HepG2 (cell line): ENCODE data around the gene CDC40. TPM values are rescaled to one million over a fixed set of nuclear protein-coding genes. Genes with fewer than 3 reads are reported as not detected.

Experiments
- CREM ChIP-seq, 2 experiments: sonication (generic) in 1 of 2; formaldehyde crosslinking in 1 of 2; IDR thresholded peaks; 2 replicates each; pipeline versions ENCODE4 v1.4.0 to v1.6.1; 2016 to 2020; ENCODE audit warnings: antibody characterized with exemption in 1 of 2, mild to moderate bottlenecking in 1 of 2, missing genetic modification reagents in 1 of 2
- ELF1 ChIP-seq: sonication (generic); formaldehyde crosslinking; IDR thresholded peaks from 2 replicates; pipeline ENCODE4 v1.4.0; 2020; ENCODE audit warnings: missing genetic modification reagents
- IKZF5 ChIP-seq: IDR thresholded peaks from 2 replicates; pipeline ENCODE4 v1.6.1; 2018; ENCODE audit warnings: missing genetic modification reagents, mild to moderate bottlenecking, missing compliant biosample characterization
- JDP2 ChIP-seq: sonication (generic); formaldehyde crosslinking; IDR thresholded peaks from 2 replicates; pipeline ENCODE4 v1.8.1; 2022; ENCODE audit warnings: missing genetic modification reagents, borderline replicate concordance
- NFE2 ChIP-seq: sonication (generic); formaldehyde crosslinking; IDR thresholded peaks from 2 replicates; pipeline ENCODE4 v1.4.0; 2020; ENCODE audit warnings: missing genetic modification reagents
- NKX3-1 ChIP-seq: sonication (generic); formaldehyde crosslinking; IDR thresholded peaks from 2 replicates; pipeline ENCODE4 v1.5.0; 2020; ENCODE audit warnings: missing genetic modification reagents
- PHF8 ChIP-seq: sonication (generic); formaldehyde crosslinking; IDR thresholded peaks from 2 replicates; pipeline ENCODE4 v1.5.0; 2020; ENCODE audit warnings: missing genetic modification reagents
- RELA ChIP-seq: sonication (generic); formaldehyde crosslinking; IDR thresholded peaks from 2 replicates; pipeline ENCODE4 v1.4.0; 2020; ENCODE audit warnings: missing genetic modification reagents
- RNF2 ChIP-seq: fragments of 450-650 bp; conservative IDR thresholded peaks from 2 replicates; pipeline ENCODE4 v1.6.1; 2016; ENCODE audit warnings: low read depth
- SATB2 ChIP-seq: sonication (generic); formaldehyde crosslinking; IDR thresholded peaks from 2 replicates; pipeline ENCODE4 v1.5.0; 2020; ENCODE audit warnings: missing genetic modification reagents
- ZMAT3 ChIP-seq: sonication (generic); formaldehyde crosslinking; conservative IDR thresholded peaks from 2 replicates; pipeline ENCODE4 v1.7.0; 2021; ENCODE audit warnings: missing genetic modification reagents
- ZNF572 ChIP-seq: sonication (generic); formaldehyde crosslinking; IDR thresholded peaks from 2 replicates; pipeline ENCODE4 v1.5.1; 2020; ENCODE audit warnings: mild to moderate bottlenecking, missing genetic modification reagents
- polyA plus RNA-seq, 8 experiments: library from polyadenylated mRNA; depleted of rRNA in 3 of 8; stranded (reverse) in 7 of 8; unstranded in 1 of 8; fragments of >200 nt; fragmentation: Illumina TruSeq in 4 of 8; extraction: Trizol in 4 of 8; gene quantifications; 2 replicates each; pipeline versions ENCODE4 v1.2.1 to v1.2.3, GENCODE V29; 2011 to 2016; ENCODE audit warnings: low read depth in 4 of 8, missing spikeins in 1 of 8, mixed read lengths in 1 of 8; ENCODE audit not compliant: insufficient read depth in 1 of 8
- total RNA-seq, 5 experiments: library from RNA; depleted of rRNA; stranded (reverse); fragments of >200 nt; fragmentation: Illumina TruSeq; extraction: Trizol; gene quantifications; 2 replicates each; pipeline ENCODE4 v1.2.3, GENCODE V29; 2016; ENCODE audit warnings: low read depth in 1 of 5
- TF ChIP-seq, protein P1 (sequence below): sonication (generic); formaldehyde crosslinking; IDR thresholded peaks from 2 replicates; pipeline ENCODE4 v1.4.0; 2020; ENCODE audit warnings: missing genetic modification reagents
- TF ChIP-seq, protein P2 (sequence below), 2 experiments: fragments of 450-650 bp in 1 of 2; sonication (generic) in 1 of 2; formaldehyde crosslinking in 1 of 2; IDR thresholded peaks; 2 replicates each; pipeline versions ENCODE4 v1.6.1 to v1.8.0; 2016 to 2022; ENCODE audit warnings: antibody characterized with exemption in 1 of 2, mild to moderate bottlenecking in 1 of 2, missing genetic modification reagents in 1 of 2
- TF ChIP-seq, protein P3 (sequence below): IDR thresholded peaks from 2 replicates; pipeline ENCODE4 v1.6.1; 2016

CDC40 gene
- total and polyA plus RNA-seq, 2 of the 13 experiments (the other 11 are each of a cell fraction or from before 2014, with no cell fraction given), result 11.4 to 21.5 TPM

GRCh38 chr6:110179406-110180227 lies 610 bp upstream of the CDC40 start, which contains the start of gene WASF1 (continued):
- TF ChIP-seq, protein P1, sequence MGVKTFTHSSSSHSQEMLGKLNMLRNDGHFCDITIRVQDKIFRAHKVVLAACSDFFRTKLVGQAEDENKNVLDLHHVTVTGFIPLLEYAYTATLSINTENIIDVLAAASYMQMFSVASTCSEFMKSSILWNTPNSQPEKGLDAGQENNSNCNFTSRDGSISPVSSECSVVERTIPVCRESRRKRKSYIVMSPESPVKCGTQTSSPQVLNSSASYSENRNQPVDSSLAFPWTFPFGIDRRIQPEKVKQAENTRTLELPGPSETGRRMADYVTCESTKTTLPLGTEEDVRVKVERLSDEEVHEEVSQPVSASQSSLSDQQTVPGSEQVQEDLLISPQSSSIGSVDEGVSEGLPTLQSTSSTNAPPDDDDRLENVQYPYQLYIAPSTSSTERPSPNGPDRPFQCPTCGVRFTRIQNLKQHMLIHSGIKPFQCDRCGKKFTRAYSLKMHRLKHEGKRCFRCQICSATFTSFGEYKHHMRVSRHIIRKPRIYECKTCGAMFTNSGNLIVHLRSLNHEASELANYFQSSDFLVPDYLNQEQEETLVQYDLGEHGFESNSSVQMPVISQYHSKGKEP (CRISPR knock-in tag), result no peak
- TF ChIP-seq ELF1 (CRISPR knock-in tag), result peak; percentile 88
- peak; percentile 55; the same call in 1 of the 2 replicates for TF ChIP-seq SATB2 (CRISPR knock-in tag)
- TF ChIP-seq JDP2, result no peak
- peak; percentile 75 for TF ChIP-seq PHF8 (CRISPR knock-in tag)
- TF ChIP-seq CREM (IDR thresholded peaks at IDR 0.05), result peak; percentile 95
- no peak for TF ChIP-seq CREM (CRISPR knock-in tag; IDR thresholded peaks at IDR 0.05)
- TF ChIP-seq, protein P2, sequence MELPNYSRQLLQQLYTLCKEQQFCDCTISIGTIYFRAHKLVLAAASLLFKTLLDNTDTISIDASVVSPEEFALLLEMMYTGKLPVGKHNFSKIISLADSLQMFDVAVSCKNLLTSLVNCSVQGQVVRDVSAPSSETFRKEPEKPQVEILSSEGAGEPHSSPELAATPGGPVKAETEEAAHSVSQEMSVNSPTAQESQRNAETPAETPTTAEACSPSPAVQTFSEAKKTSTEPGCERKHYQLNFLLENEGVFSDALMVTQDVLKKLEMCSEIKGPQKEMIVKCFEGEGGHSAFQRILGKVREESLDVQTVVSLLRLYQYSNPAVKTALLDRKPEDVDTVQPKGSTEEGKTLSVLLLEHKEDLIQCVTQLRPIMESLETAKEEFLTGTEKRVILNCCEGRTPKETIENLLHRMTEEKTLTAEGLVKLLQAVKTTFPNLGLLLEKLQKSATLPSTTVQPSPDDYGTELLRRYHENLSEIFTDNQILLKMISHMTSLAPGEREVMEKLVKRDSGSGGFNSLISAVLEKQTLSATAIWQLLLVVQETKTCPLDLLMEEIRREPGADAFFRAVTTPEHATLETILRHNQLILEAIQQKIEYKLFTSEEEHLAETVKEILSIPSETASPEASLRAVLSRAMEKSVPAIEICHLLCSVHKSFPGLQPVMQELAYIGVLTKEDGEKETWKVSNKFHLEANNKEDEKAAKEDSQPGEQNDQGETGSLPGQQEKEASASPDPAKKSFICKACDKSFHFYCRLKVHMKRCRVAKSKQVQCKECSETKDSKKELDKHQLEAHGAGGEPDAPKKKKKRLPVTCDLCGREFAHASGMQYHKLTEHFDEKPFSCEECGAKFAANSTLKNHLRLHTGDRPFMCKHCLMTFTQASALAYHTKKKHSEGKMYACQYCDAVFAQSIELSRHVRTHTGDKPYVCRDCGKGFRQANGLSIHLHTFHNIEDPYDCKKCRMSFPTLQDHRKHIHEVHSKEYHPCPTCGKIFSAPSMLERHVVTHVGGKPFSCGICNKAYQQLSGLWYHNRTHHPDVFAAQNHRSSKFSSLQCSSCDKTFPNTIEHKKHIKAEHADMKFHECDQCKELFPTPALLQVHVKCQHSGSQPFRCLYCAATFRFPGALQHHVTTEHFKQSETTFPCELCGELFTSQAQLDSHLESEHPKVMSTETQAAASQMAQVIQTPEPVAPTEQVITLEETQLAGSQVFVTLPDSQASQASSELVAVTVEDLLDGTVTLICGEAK (IDR thresholded peaks at IDR 0.05), result no peak
- TF ChIP-seq, protein P2 (CRISPR knock-in tag; IDR thresholded peaks at IDR 0.05), result no peak; the same call in 1 of the 2 replicates
- TF ChIP-seq, protein P3, sequence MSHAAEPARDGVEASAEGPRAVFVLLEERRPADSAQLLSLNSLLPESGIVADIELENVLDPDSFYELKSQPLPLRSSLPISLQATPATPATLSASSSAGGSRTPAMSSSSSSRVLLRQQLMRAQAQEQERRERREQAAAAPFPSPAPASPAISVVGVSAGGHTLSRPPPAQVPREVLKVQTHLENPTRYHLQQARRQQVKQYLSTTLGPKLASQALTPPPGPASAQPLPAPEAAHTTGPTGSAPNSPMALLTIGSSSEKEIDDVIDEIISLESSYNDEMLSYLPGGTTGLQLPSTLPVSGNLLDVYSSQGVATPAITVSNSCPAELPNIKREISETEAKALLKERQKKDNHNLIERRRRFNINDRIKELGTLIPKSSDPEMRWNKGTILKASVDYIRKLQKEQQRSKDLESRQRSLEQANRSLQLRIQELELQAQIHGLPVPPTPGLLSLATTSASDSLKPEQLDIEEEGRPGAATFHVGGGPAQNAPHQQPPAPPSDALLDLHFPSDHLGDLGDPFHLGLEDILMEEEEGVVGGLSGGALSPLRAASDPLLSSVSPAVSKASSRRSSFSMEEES, result 0 out of 2 replicates have a peak, but pooled peaks have one; percentile 10
- TF ChIP-seq ZMAT3 (CRISPR knock-in tag), result 0 out of 2 replicates have a peak, but pooled peaks have one; percentile 61
- peak; percentile 64; the same call in 1 of the 2 replicates for TF ChIP-seq ZNF572 (CRISPR knock-in tag)
- TF ChIP-seq IKZF5 (CRISPR knock-in tag), result peak; percentile 40; the same call in 1 of the 2 replicates
- TF ChIP-seq NKX3-1 (CRISPR knock-in tag), result peak; percentile 71; the same call in 1 of the 2 replicates
- 0 out of 2 replicates have a peak, but pooled peaks have one; percentile 50 for TF ChIP-seq RNF2
- no peak for TF ChIP-seq RELA (CRISPR knock-in tag)
- no peak for TF ChIP-seq NFE2
